HTR-8/SVneo (cell line): ENCODE results near the gene HSPB3.
"Not testable (repeated sequence)": the region's sequence is repeated elsewhere in the genome, so short reads cannot be mapped to it uniquely, and the experiment has no call there.

ENCODE experiments used
- DNase-seq: peaks from one replicate; pipeline ENCODE4 v3.0.0; 2011; ENCODE audit warnings: low spot score, mixed read lengths; ENCODE audit not compliant: insufficient read length
- FAIRE-seq: peaks from 2 replicates; lab custom pipeline; 2011; peaks lifted over from hg19 to GRCh38; lab: Jason Lieb, UNC

The HSPB3 gene

GRCh38 chr5:54453046-54453445 lies 2.5 kb upstream of the HSPB3 start:
- no peak for FAIRE-seq

GRCh38 chr5:54454602-54455001 lies 897 bp upstream of the HSPB3 start:
- DNase-seq = no peak
- no peak for FAIRE-seq

More at GRCh38 chr5:54453046-54453445, 2.5 kb upstream of the HSPB3 start:
- DNase-seq = no peak

GRCh38 chr5:54457094-54457862 lies 1.8 kb downstream of the HSPB3 start:
- peak; percentile 95 for FAIRE-seq
- peak; percentile 35 for DNase-seq

- DNase-seq = no peak
- FAIRE-seq = no peak
Observed at GRCh38 chr5:54458221-54458620, 2.7 kb downstream of the HSPB3 start.

- FAIRE-seq (peak; percentile 13), DNase-seq (no peak)
Observed at GRCh38 chr5:54460181-54460919, 4.9 kb downstream of the HSPB3 start.

- no peak for FAIRE-seq
Observed at GRCh38 chr5:54462281-54462680, 6.8 kb downstream of the HSPB3 start.

GRCh38 chr5:54463713-54464112 lies 8.2 kb downstream of the HSPB3 start:
- FAIRE-seq (no peak), DNase-seq (no peak)

More at GRCh38 chr5:54462281-54462680, 6.8 kb downstream of the HSPB3 start:
- DNase-seq = no peak

- no peak for DNase-seq
- FAIRE-seq = no peak
Observed at GRCh38 chr5:54469622-54470021, 14.1 kb downstream of the HSPB3 start.

GRCh38 chr5:54470128-54470527 lies 14.6 kb downstream of the HSPB3 start:
- DNase-seq = no peak
- no peak for FAIRE-seq

GRCh38 chr5:54470677-54471076 lies 15.2 kb downstream of the HSPB3 start:
- FAIRE-seq (no peak), DNase-seq (no peak)

GRCh38 chr5:54471398-54471797 lies 15.9 kb downstream of the HSPB3 start:
- FAIRE-seq = no peak
- DNase-seq = no peak

- DNase-seq = no peak
Observed at GRCh38 chr5:54476682-54477081, 21.2 kb downstream of the HSPB3 start.

GRCh38 chr5:54477941-54478478 lies 22.5 kb downstream of the HSPB3 start:
- FAIRE-seq (no peak), DNase-seq (no peak)

More at GRCh38 chr5:54476682-54477081, 21.2 kb downstream of the HSPB3 start:
- FAIRE-seq = no peak

- no peak for FAIRE-seq
- DNase-seq = no peak
Observed at GRCh38 chr5:54480296-54480695, 24.8 kb downstream of the HSPB3 start.

GRCh38 chr5:54484219-54484894 lies 28.9 kb downstream of the HSPB3 start:
- DNase-seq = no peak
- FAIRE-seq = no peak

GRCh38 chr5:54485659-54486058 lies 30.2 kb downstream of the HSPB3 start:
- FAIRE-seq, DNase-seq: not testable (repeated sequence)

- DNase-seq, FAIRE-seq: not testable (repeated sequence)
Observed at GRCh38 chr5:54489648-54489979, 34.1 kb downstream of the HSPB3 start.

GRCh38 chr5:54491326-54491725 lies 35.8 kb downstream of the HSPB3 start:
- DNase-seq (no peak), FAIRE-seq (no peak)

- FAIRE-seq (no peak), DNase-seq (no peak)
Observed at GRCh38 chr5:54492178-54492577, 36.7 kb downstream of the HSPB3 start.

GRCh38 chr5:54495027-54495426 lies 39.5 kb downstream of the HSPB3 start:
- FAIRE-seq (no peak), DNase-seq (no peak)
